Measurements from ENCODE around the gene MARVELD2.

The MARVELD2 gene

GRCh38 chr5:69372394-69372793 lies 42.5 kb upstream of the MARVELD2 start:
- DNase-seq (ENCODE audit: extremely low read depth, insufficient read length), result no peak
- H3K4me3 ChIP-seq (replicated peaks; ENCODE audit: low read depth, low read length), result peak overlapping the region; percentile 82
- TF ChIP-seq, protein P1, sequence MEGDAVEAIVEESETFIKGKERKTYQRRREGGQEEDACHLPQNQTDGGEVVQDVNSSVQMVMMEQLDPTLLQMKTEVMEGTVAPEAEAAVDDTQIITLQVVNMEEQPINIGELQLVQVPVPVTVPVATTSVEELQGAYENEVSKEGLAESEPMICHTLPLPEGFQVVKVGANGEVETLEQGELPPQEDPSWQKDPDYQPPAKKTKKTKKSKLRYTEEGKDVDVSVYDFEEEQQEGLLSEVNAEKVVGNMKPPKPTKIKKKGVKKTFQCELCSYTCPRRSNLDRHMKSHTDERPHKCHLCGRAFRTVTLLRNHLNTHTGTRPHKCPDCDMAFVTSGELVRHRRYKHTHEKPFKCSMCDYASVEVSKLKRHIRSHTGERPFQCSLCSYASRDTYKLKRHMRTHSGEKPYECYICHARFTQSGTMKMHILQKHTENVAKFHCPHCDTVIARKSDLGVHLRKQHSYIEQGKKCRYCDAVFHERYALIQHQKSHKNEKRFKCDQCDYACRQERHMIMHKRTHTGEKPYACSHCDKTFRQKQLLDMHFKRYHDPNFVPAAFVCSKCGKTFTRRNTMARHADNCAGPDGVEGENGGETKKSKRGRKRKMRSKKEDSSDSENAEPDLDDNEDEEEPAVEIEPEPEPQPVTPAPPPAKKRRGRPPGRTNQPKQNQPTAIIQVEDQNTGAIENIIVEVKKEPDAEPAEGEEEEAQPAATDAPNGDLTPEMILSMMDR (IDR thresholded peaks at IDR 0.05; ENCODE audit: insufficient read depth, low read length, poor library complexity, severe bottlenecking), result no peak

DNA sequence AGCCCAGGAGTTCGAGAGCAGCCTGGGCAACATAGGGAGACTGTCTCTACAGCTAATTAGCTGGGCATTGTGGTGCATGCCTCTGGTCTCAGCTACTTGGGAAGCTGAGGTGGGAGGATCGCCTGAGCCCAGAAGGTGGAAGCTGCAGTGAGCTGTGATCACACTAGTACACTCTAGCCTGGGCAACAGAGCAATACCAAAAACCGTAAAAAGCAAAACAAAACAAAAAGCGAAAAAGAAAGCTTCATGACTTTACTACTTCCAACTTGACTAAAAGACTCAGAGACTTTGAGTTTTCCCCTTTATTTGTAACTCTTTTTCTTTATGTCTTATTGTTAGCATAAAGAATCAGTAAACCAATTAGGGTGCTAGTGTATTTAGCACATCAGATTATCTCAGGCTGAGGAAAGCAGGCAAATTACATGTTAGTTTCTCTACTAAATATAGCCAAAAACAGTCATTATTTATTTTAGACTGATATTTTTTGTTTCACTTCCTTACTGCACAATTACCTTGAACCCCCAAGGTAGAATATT lies 39.9 kb upstream of the MARVELD2 start:
- peak; percentile 79 for DNase-seq (ENCODE audit: extremely low read depth, insufficient read length)
- peaks cover 3% of the 10 kb centered on the region; the same call in 1 of the 2 replicates for H3K36me3 ChIP-seq (ENCODE audit: control insufficient read depth, insufficient read depth, low read length)
- peak overlapping the region; percentile 47 for H3K4me3 ChIP-seq (replicated peaks; ENCODE audit: low read depth, low read length)
- H3K27me3 ChIP-seq (replicated peaks; ENCODE audit: control insufficient read depth, insufficient read depth, low read length), result no peaks in the 10 kb centered on the region
- TF ChIP-seq, protein P1 (IDR thresholded peaks at IDR 0.05; ENCODE audit: insufficient read depth, low read length, poor library complexity, severe bottlenecking), result no peak

More at GRCh38 chr5:69372394-69372793, 42.5 kb upstream of the MARVELD2 start:
- H3K27me3 ChIP-seq (replicated peaks; ENCODE audit: control insufficient read depth, insufficient read depth, low read length), result no peaks in the 10 kb centered on the region
- peaks cover 2% of the 10 kb centered on the region; the same call in 1 of the 2 replicates for H3K36me3 ChIP-seq (ENCODE audit: control insufficient read depth, insufficient read depth, low read length)

DNA sequence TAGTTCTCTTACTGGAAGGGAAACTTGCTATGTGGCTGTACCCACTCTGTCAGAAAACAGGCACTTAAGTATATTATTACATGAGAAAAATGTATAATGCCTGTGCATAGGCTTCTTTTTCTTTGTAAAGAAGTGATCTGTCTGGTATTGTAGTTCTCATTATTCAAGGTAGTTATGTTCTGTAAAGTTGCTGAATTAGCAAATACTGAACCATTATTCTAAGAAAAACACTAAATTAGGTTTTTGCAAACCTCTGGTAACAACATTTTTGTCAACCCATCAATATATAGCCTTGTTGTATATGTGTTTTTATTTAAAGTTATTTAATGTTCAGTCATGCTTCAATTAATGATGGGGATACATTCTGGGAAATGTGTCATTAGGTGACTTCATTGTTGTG lies 36.5 kb upstream of the MARVELD2 start:
- H3K36me3 ChIP-seq (ENCODE audit: control insufficient read depth, insufficient read depth, low read length), result peaks cover 7% of the 10 kb centered on the region
- no peak overlapping the region for H3K4me3 ChIP-seq (replicated peaks; ENCODE audit: low read depth, low read length)
- TF ChIP-seq, protein P1 (IDR thresholded peaks at IDR 0.05; ENCODE audit: insufficient read depth, low read length, poor library complexity, severe bottlenecking), result no peak
- no peak for DNase-seq (ENCODE audit: extremely low read depth, insufficient read length)
- no peaks in the 10 kb centered on the region for H3K27me3 ChIP-seq (replicated peaks; ENCODE audit: control insufficient read depth, insufficient read depth, low read length)

DNA sequence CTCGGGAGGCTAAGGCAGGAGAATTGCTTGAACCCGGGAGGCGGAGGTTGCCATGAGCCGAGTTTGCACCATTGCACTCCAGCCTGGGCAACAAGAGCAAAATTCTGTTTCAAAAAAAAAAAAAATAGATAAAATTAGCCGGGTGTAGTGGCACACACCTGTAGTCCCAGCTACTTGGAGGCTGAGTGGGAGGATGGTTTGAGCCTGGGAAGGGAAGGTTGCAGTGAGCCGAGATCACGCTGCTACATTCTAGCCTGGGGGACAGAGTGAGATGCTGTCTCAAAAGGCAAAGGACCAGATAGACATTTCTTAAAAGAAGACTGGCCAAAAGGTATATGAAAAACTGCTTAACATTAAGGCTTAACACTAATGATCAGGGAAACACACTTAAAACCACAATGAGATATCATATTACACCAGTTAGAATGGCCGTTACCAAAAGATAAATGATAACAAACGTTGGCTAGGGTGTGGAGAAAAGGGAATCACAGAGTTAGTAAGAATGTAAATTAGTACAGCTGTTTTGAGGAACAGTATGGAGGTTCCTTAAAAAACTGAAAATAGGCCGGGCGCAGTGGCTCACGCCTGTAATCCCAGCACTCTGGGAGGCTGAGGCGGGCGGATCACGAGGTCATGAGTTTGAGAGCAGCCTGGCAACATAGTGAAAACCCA lies 10.1 kb upstream of the MARVELD2 start:
- no peak overlapping the region for H3K4me3 ChIP-seq (replicated peaks; ENCODE audit: low read depth, low read length)
- TF ChIP-seq, protein P1 (IDR thresholded peaks at IDR 0.05; ENCODE audit: insufficient read depth, low read length, poor library complexity, severe bottlenecking), result no peak
- no peaks in the 10 kb centered on the region for H3K27me3 ChIP-seq (replicated peaks; ENCODE audit: control insufficient read depth, insufficient read depth, low read length)
- H3K36me3 ChIP-seq (ENCODE audit: control insufficient read depth, insufficient read depth, low read length), result peaks cover 3% of the 10 kb centered on the region
- no peak for DNase-seq (ENCODE audit: extremely low read depth, insufficient read length)

GRCh38 chr5:69415584-69415958 lies 655 bp downstream of the MARVELD2 start:
- Histone ChIP-seq H3K4me3 (replicated peaks; ENCODE audit: low read depth, low read length) (peak overlapping the region; percentile 69), H3K27me3 (replicated peaks; ENCODE audit: control insufficient read depth, insufficient read depth, low read length) (no peaks in the 10 kb centered on the region), H3K36me3 (ENCODE audit: control insufficient read depth, insufficient read depth, low read length) (peaks cover 4% of the 10 kb centered on the region)
- DNase-seq (ENCODE audit: extremely low read depth, insufficient read length), result no peak
- TF ChIP-seq, protein P1 (IDR thresholded peaks at IDR 0.05; ENCODE audit: insufficient read depth, low read length, poor library complexity, severe bottlenecking), result no peak
